CD4-positive, alpha-beta T cell (primary cell): Measurements from ENCODE around the gene KATNBL1. TPM values are rescaled to one million over a fixed set of nuclear protein-coding genes. Genes with fewer than 3 reads are reported as not detected.

ENCODE experiments used
- ATAC-seq: fragments of 200-7000 bp; cut with Tn5 transposase; one replicate; pipeline ENCODE4 v1.10.0; 2022; ENCODE audit warnings: mild to moderate bottlenecking; ENCODE audit not compliant: poor library complexity
- CTCF ChIA-PET: fragments of 350-600 bp; sonication (Branson Sonifier 250); formaldehyde crosslinking; loops from one replicate; lab custom pipeline; 2021; ENCODE audit warnings: antibody characterized with exemption, inconsistent platforms; lab: Charles Lee
- POLR2A ChIA-PET: fragments of 350-600 bp; sonication (Branson Sonifier 250); formaldehyde crosslinking; loops from one replicate; lab custom pipeline; 2021; ENCODE audit warnings: antibody characterized with exemption, inconsistent platforms; lab: Charles Lee
- DNase-seq, 14 experiments: peaks; one replicate each; pipeline ENCODE4 v3.0.0-alpha.2; 2013 to 2020; ENCODE audit warnings: mixed read lengths in 2 of 14
- H3K27ac ChIP-seq, 2 donors: one replicate each; pipeline versions ENCODE4 v1.5.1 to v1.7.0; 2013; ENCODE audit warnings: low read length in 2 of 2, low read depth in 1 of 2, mild to moderate bottlenecking in 1 of 2
- H3K27me3 ChIP-seq, 2 experiments: 1 replicate in 1 of 2; 2 replicates in 1 of 2; pipeline versions ENCODE4 v1.6.1 to v1.7.0; 2013; ENCODE audit warnings: low read length in 2 of 2, control low read depth in 1 of 2, mild to moderate bottlenecking in 1 of 2, moderate library complexity in 1 of 2; ENCODE audit not compliant: insufficient read depth in 2 of 2, control insufficient read depth in 1 of 2
- H3K36me3 ChIP-seq: one replicate; pipeline ENCODE4 v1.6.1; 2013; ENCODE audit warnings: low read length, control low read depth; ENCODE audit not compliant: insufficient read depth
- H3K4me1 ChIP-seq: one replicate; pipeline ENCODE4 v1.6.1; 2013; ENCODE audit warnings: low read length, control low read depth; ENCODE audit not compliant: insufficient read depth
- H3K4me3 ChIP-seq: one replicate; pipeline ENCODE4 v1.5.1; 2013; ENCODE audit warnings: mild to moderate bottlenecking, low read length, moderate library complexity
- H3K9me3 ChIP-seq, 2 experiments: 1 replicate in 1 of 2; 2 replicates in 1 of 2; pipeline versions ENCODE4 v1.6.1 to v1.7.0; 2013; ENCODE audit warnings: low read length in 2 of 2, mild to moderate bottlenecking in 2 of 2, control low read depth in 1 of 2, moderate library complexity in 1 of 2; ENCODE audit not compliant: control insufficient read depth in 1 of 2, insufficient read depth in 1 of 2
- H3K27ac Mint-ChIP-seq: one replicate; pipeline ENCODE4 v1.8.0; 2020; ENCODE audit warnings: mixed read lengths
- H3K27me3 Mint-ChIP-seq: one replicate; pipeline ENCODE4 v1.8.0; 2021; ENCODE audit warnings: mixed read lengths
- H3K36me3 Mint-ChIP-seq: one replicate; pipeline ENCODE4 v1.8.0; 2021; ENCODE audit warnings: low read depth, mixed read lengths
- H3K4me1 Mint-ChIP-seq: one replicate; pipeline ENCODE4 v1.8.0; 2021; ENCODE audit warnings: low read depth, mixed read lengths
- H3K4me3 Mint-ChIP-seq: one replicate; pipeline ENCODE4 v1.8.0; 2020; ENCODE audit warnings: mild to moderate bottlenecking, mixed read lengths
- H3K9me3 Mint-ChIP-seq: one replicate; pipeline ENCODE4 v1.8.0; 2020; ENCODE audit warnings: mixed read lengths
- intact Hi-C, 2 experiments: fragments of 100-400 bp; cut with DNase I in 1 of 2; cut with micrococcal nuclease in 1 of 2; formaldehyde crosslinking; loops; one replicate each; pipeline versions ENCODE4 v1.15.1 to v1.9.0; 2023 to 2025; cut with DNase I, micrococcal nuclease
- total RNA-seq, 174 experiments: library from RNA in 2 of 174; stranded (reverse) in 2 of 174; gene quantifications; one replicate each; pipeline ENCODE4 v1.2.3 and lab custom pipeline; 2021 to 2026
- TF ChIP-seq, protein P1 (sequence below): fragments of 200-600 bp; IDR thresholded peaks from one replicate; pipeline ENCODE4 v1.8.0; 2022; ENCODE audit warnings: antibody characterized with exemption, mild to moderate bottlenecking

The KATNBL1 gene
- total RNA-seq, 2 experiments from 2014 or later, result 13.0 to 14.6 TPM

DNA sequence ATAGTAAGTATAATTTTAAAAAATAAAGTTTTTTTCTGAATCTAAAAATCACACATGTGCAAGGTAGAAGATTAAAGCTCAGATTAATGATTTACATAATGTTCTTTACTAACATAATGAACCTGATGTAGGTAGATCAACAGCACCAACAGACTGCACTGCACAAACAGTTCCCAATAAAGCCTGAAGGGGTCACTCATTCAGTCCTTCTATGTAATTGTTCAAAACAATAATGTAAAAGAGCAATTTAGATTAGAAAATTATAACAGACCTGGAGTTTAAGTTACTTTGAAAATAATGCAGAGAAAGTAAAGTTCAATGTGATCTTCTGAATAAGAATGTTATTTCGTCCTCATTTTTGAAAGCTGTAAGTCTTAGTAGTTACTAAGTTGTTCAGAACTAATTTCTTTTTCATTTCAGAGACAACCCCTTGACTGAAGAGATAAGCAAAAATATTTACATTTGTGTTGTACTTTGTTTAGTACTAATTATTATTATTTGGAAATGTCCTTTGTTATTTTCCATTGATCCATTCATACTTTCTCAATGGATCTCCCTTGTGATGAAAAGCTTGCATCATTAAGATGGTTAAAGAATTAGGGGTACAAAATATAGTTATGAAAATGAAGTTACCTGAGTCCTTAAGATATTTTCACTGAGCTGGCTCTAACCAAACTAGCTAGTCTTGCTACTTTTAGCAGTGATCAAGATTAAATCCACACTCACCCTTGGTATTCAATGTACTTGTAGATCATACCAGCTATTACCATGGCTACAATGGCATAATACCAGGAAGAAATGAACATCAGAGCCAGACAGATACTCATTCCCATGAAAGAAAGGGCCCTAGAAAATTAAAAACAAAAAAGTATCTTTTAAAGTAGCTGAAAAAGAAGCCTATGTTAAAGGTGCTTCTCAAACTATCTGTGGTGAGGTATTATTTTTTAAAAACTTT lies 31.8 kb upstream of the KATNBL1 start:
- no peak overlapping the region for H3K4me3 Mint-ChIP-seq
- no peaks in the 10 kb centered on the region for H3K27me3 Mint-ChIP-seq
- H3K4me3 ChIP-seq, result no peak overlapping the region
- no peaks in the 10 kb centered on the region for H3K9me3 Mint-ChIP-seq
- H3K27ac Mint-ChIP-seq, result peak overlapping the region; percentile 22
- CTCF ChIA-PET, result interaction anchor here (0.6 to 3.9 kb wide), 15 partner anchors 12 to 612 kb away, joined by 3 to 51 read pairs (median 4); partner anchors contain the start of genes EMC4, GOLGA8B, KATNBL1 and LPCAT4
- H3K4me1 Mint-ChIP-seq, result peaks cover 4% of the 10 kb centered on the region
- peaks cover 86% of the 10 kb centered on the region for H3K36me3 Mint-ChIP-seq
- H3K9me3 ChIP-seq, result no peaks in the 10 kb centered on the region
- no peaks in the 10 kb centered on the region for H3K27me3 ChIP-seq
- no peaks in the 10 kb centered on the region for H3K4me1 ChIP-seq
- intact Hi-C loops, result loop anchor here (1.0 to 5.0 kb wide), 2 partner anchors 126 to 346 kb away; partner anchors contain the start of gene LPCAT4 (in 2 of the 2)
- no peak overlapping the region for H3K27ac ChIP-seq
- ATAC-seq (peak; percentile 99), DNase-seq (peak in 9 of 14 experiments; percentile 7 to 77 (median 25))
- TF ChIP-seq, protein P1, sequence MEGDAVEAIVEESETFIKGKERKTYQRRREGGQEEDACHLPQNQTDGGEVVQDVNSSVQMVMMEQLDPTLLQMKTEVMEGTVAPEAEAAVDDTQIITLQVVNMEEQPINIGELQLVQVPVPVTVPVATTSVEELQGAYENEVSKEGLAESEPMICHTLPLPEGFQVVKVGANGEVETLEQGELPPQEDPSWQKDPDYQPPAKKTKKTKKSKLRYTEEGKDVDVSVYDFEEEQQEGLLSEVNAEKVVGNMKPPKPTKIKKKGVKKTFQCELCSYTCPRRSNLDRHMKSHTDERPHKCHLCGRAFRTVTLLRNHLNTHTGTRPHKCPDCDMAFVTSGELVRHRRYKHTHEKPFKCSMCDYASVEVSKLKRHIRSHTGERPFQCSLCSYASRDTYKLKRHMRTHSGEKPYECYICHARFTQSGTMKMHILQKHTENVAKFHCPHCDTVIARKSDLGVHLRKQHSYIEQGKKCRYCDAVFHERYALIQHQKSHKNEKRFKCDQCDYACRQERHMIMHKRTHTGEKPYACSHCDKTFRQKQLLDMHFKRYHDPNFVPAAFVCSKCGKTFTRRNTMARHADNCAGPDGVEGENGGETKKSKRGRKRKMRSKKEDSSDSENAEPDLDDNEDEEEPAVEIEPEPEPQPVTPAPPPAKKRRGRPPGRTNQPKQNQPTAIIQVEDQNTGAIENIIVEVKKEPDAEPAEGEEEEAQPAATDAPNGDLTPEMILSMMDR, result peak; percentile 93
- POLR2A ChIA-PET, result interaction anchor here (0.6 to 3.7 kb wide), 4 partner anchors 67 to 126 kb away, joined by 3 to 39 read pairs (median 8); partner anchors contain the start of genes LPCAT4, NOP10, NUTM1 and SLC12A6
- H3K36me3 ChIP-seq, result peaks cover 71% of the 10 kb centered on the region

DNA sequence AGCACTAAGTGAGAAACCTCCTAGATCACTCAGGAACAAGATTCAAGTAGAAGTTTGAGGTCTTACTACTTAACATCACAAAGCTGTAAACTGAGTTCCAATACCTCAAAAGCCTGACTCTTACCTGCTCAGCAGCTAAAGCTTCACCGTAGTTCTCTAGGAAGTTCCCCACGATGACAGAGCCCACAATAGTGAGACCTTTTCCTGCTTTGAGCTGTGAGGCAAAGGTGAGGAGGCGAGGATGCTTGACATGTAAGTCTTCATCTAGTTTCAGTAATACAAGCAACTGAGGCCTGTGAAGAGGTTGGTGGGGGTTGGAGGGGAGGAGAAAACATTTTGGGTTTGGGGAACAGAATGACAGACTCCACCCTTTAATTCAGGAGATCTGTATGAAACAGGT lies 30.6 kb upstream of the KATNBL1 start:
- no peak for DNase-seq
- Mint-ChIP-seq H3K27ac (no peak overlapping the region), H3K4me3 (no peak overlapping the region), H3K27me3 (no peaks in the 10 kb centered on the region), H3K4me1 (peaks cover 4% of the 10 kb centered on the region), H3K9me3 (no peaks in the 10 kb centered on the region), H3K36me3 (peaks cover 94% of the 10 kb centered on the region)
- peaks cover 79% of the 10 kb centered on the region for H3K36me3 ChIP-seq
- CTCF ChIA-PET, result interaction anchor here (1.3 to 3.9 kb wide), 6 partner anchors 55 to 347 kb away, joined by 3 to 51 read pairs (median 7); partner anchors contain the start of genes GOLGA8B, LPCAT4, NOP10 and NUTM1
- ATAC-seq, result no peak
- TF ChIP-seq, protein P1, result no peak
- H3K27ac ChIP-seq, result no peak overlapping the region
- no peaks in the 10 kb centered on the region for H3K4me1 ChIP-seq
- H3K4me3 ChIP-seq, result no peak overlapping the region
- intact Hi-C loops, result loop anchor here in 1 of 2 experiments (5.0 kb wide), 1 partner anchor 347 kb away; no protein-coding TSS in a partner anchor
- no peaks in the 10 kb centered on the region for H3K27me3 ChIP-seq
- POLR2A ChIA-PET, result interaction anchor here (1.3 to 3.7 kb wide), 3 partner anchors 97 to 127 kb away, joined by 5 to 39 read pairs (median 11); partner anchors contain the start of genes LPCAT4, NOP10, NUTM1 and SLC12A6
- H3K9me3 ChIP-seq, result no peaks in the 10 kb centered on the region

DNA sequence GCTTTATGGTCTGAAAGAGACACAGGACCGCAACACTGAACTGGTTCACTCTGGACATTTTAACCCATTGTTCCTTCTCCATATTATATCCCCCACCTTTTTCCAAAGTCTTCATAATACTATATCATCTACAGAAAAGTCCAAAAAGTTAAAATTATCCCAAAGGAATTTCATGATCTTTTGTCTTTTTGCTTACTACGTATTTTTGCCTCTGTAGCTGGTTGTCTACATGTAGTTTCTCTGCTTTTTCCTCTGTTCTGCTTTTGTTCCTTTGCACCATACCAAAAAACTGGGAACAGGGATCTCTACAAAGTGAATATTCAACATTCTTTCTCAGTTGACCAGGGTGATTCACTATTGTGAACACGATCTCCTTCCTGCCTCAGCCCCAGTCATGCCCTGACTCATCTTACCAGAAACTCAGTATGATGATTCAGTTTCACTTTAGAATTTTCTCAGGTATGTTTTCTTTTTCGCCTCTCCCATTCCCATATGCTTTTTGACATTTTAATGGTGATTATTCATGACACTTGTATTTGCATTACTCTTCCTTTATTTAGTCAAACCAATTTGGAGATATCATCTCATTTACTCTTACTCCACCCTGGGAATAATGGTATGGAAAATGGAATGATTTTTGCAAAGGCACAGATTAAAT lies 29.4 kb upstream of the KATNBL1 start:
- Histone ChIP-seq H3K4me1 (no peaks in the 10 kb centered on the region), H3K4me3 (no peak overlapping the region), H3K36me3 (peaks cover 75% of the 10 kb centered on the region), H3K27me3 (no peaks in the 10 kb centered on the region), H3K27ac (no peak overlapping the region), H3K9me3 (no peaks in the 10 kb centered on the region)
- no peak overlapping the region for H3K4me3 Mint-ChIP-seq
- peaks cover 91% of the 10 kb centered on the region for H3K36me3 Mint-ChIP-seq
- ChIA-PET CTCF (no interaction called here), POLR2A (interaction anchor here (0.7 kb wide), 1 partner anchor 98 kb away, joined by 3 read pairs; the partner anchor contains the start of gene SLC12A6)
- no peak overlapping the region for H3K27ac Mint-ChIP-seq
- intact Hi-C loops, result loop anchor here in 1 of 2 experiments (5.0 kb wide), 1 partner anchor 348 kb away; no protein-coding TSS in a partner anchor
- peak in 1 of 14 experiments; percentile 5 for DNase-seq
- ATAC-seq, result no peak
- TF ChIP-seq, protein P1, result no peak
- no peaks in the 10 kb centered on the region for H3K27me3 Mint-ChIP-seq
- no peaks in the 10 kb centered on the region for H3K9me3 Mint-ChIP-seq
- peaks cover 4% of the 10 kb centered on the region for H3K4me1 Mint-ChIP-seq
